GM21619 (cell line): ENCODE data around the gene TAF1C.
A peak's percentile ranks its signal among the peaks of the same experiment; 100 is the strongest.
"Not testable (repeated sequence)": the region's sequence is repeated elsewhere in the genome, so short reads cannot be mapped to it uniquely, and the experiment has no call there.

ENCODE experiments used
- ATAC-seq: cut with Tn5 transposase; IDR thresholded peaks from one replicate; pipeline ENCODE4 v1.9.1; 2021; ENCODE audit not compliant: unreplicated experiment

The TAF1C gene

GRCh38 chr16:84209989-84210388, 23.1 kb upstream of the TAF1C start:
- ATAC-seq: no peak

- ATAC-seq: no peak
Measured at GRCh38 chr16:84207879-84208278, 21.0 kb upstream of the TAF1C start.

GRCh38 chr16:84207251-84207650, 20.4 kb upstream of the TAF1C start:
- no peak for ATAC-seq

GRCh38 chr16:84205976-84206691, 19.3 kb upstream of the TAF1C start:
- ATAC-seq: no peak

GRCh38 chr16:84205123-84205522, 18.3 kb upstream of the TAF1C start:
- not testable (repeated sequence) for ATAC-seq

GRCh38 chr16:84204551-84204950, 17.7 kb upstream of the TAF1C start:
- not testable (repeated sequence) for ATAC-seq

GRCh38 chr16:84199861-84200260, 13.0 kb upstream of the TAF1C start:
- no peak for ATAC-seq

- ATAC-seq: no peak
Measured at GRCh38 chr16:84199097-84199496, 12.2 kb upstream of the TAF1C start.

GRCh38 chr16:84198401-84198800, 11.5 kb upstream of the TAF1C start:
- no peak for ATAC-seq

GRCh38 chr16:84197466-84198128, 10.7 kb upstream of the TAF1C start:
- ATAC-seq: no peak

GRCh38 chr16:84196727-84197394, 10.0 kb upstream of the TAF1C start:
- ATAC-seq: no peak

- ATAC-seq: no peak
Measured at GRCh38 chr16:84196101-84196500, 9.2 kb upstream of the TAF1C start.

- ATAC-seq: no peak
Measured at GRCh38 chr16:84195201-84196093, 8.6 kb upstream of the TAF1C start.

- ATAC-seq: peak; percentile 65
Measured at GRCh38 chr16:84194470-84195200, 7.8 kb upstream of the TAF1C start.

GRCh38 chr16:84194018-84194417, 7.2 kb upstream of the TAF1C start:
- ATAC-seq: no peak

GRCh38 chr16:84193480-84193879, 6.6 kb upstream of the TAF1C start:
- ATAC-seq: no peak

GRCh38 chr16:84191466-84191865, 4.6 kb upstream of the TAF1C start:
- no peak for ATAC-seq

- no peak for ATAC-seq
Measured at GRCh38 chr16:84190731-84191388, 4.0 kb upstream of the TAF1C start, which contains the start of gene ADAD2. Gene ADAD2, plus strand, starts transcription at chr16:84191157. Its CDS starts 74 bp downstream, at chr16:84191231.

GRCh38 chr16:84184775-84185174, 2.1 kb downstream of the TAF1C start:
- no peak for ATAC-seq
